Urinary bladder (tissue), 4 donors: ENCODE results near the gene CXCL5. TPM values are rescaled to one million over a fixed set of nuclear protein-coding genes. Genes with fewer than 3 reads are reported as not detected.

Experiments
- DNase-seq: peaks from one replicate; pipeline ENCODE4 v3.0.0-alpha.2; 2015; ENCODE audit errors: extremely low spot score
- H3K27ac ChIP-seq: one replicate; pipeline ENCODE4 v1.5.1; 2013; ENCODE audit warnings: low read depth, mild to moderate bottlenecking, moderate library complexity
- H3K36me3 ChIP-seq: one replicate; pipeline ENCODE4 v1.6.1; 2013; ENCODE audit warnings: mild to moderate bottlenecking, moderate library complexity; ENCODE audit not compliant: insufficient read depth
- H3K4me1 ChIP-seq: one replicate; pipeline ENCODE4 v1.6.1; 2013; ENCODE audit warnings: mild to moderate bottlenecking, moderate library complexity; ENCODE audit not compliant: insufficient read depth
- H3K4me3 ChIP-seq: one replicate; pipeline ENCODE4 v1.5.1; 2013; ENCODE audit warnings: low read depth, low read length
- WGBS: extraction: QIAGEN DNeasy Blood & Tissue Kit; methylation state at CpG from one replicate; pipeline ENCODE4 v1.1.7; 2013; 5-methylcytosine and 5-hydroxymethylcytosine counted together
- polyA plus RNA-seq: library from polyadenylated mRNA; stranded (reverse); fragments of 200-250 nt; gene quantifications from one replicate; pipeline ENCODE4 v1.2.3, GENCODE V29; 2013
- total RNA-seq: library from RNA; depleted of rRNA; stranded (reverse); fragments of >200 nt; gene quantifications from one replicate; pipeline ENCODE4 v1.2.3, GENCODE V29; 2014
- donor health status: healthy with polysubstance abuse.
- donor health status: healthy.

Gene CXCL5
- total and polyA plus RNA-seq, 2 donors: 0.04 to 0.11 TPM

DNA sequence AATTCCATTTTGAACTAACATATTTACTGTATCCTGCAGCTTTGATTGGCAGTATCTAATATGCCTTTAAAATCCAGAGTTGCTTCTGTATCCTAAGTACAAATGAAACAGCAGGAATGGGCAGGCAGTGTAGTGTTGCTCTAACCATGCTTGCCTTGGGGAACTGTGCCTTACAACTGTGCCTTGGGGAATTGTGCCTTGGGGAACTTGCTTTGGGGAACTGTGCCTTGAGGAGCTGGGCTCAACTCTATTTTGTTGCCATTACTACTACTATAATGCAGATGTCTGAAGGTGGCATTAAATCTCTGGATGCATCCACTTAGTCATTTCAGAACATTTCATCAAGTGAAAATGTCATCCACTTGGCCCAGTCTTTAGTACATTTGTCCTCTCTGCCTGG, 33.1 kb upstream of the CXCL5 start:
- Histone ChIP-seq H3K36me3 (no peaks in the 10 kb centered on the region), H3K4me3 (no peak overlapping the region), H3K27ac (no peak overlapping the region), H3K4me1 (no peaks in the 10 kb centered on the region)
- DNase-seq: no peak

DNA sequence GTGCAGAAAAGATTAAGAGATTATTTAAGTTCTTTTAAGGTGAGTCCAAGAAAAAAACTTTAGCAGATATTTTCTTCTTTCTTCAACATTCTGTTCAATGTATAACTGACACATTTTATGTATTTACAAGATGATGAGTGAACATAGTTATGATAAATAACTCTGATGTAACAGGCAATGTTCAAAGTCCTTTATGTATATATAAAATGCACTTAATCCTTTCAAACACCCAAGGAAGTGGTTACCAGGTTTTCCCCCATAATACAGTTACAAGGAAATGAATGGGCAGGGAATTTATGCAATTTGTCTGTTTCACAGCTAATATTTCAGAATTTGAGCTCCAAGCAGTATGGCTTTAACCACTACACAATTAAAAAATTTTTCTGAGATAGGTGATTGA, 31.8 kb upstream of the CXCL5 start:
- DNase-seq: no peak
- no peaks in the 10 kb centered on the region for H3K4me1 ChIP-seq

DNA sequence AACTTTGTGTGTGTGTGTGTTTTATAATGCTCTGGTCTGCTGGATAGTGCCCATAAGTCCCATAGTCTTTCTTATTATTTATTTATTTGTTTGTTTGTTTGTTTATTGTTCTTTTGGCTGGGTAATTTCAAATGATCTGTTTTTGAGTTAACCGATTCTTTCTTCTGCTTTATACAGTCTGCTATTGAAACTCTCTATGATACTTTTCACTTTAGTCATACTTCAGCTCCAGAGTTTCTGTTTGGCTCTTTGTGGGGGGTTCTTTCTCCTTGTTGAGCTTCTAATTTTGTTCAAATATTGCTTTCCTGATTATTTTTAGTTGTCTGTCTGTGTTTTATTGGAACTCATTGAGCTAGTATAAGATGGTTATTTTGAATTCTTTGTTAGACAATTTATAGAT, 30.0 kb upstream of the CXCL5 start:
- no peak for DNase-seq
- H3K4me3 ChIP-seq: no peak overlapping the region
- no peaks in the 10 kb centered on the region for H3K4me1 ChIP-seq
- no peaks in the 10 kb centered on the region for H3K36me3 ChIP-seq
- 45% methylated on average over 1 of the region's 1 CpG for WGBS
- H3K27ac ChIP-seq: no peak overlapping the region

More for the DNA sequence above, 31.8 kb upstream of the CXCL5 start:
- Histone ChIP-seq H3K36me3 (no peaks in the 10 kb centered on the region), H3K4me3 (no peak overlapping the region), H3K27ac (no peak overlapping the region)

DNA sequence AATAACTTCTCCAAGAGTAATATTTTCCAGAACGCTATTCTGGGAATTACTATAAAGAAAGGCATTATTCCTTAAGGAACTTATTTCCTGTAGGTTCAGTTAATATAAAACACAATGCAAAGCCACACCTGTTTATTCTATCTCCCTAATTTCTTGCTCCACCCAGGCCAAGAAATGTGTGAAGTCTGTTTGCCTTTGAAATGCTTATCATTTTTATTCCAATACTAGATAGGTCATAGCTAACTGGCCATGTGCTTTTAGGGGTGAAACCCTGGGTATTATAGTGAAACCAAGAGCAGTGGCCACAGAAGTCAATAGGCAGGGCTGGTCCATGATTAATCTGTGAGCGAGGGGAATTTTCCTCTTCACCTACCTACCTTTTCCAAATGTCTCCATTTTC, 25.2 kb upstream of the CXCL5 start:
- Histone ChIP-seq H3K4me1 (no peaks in the 10 kb centered on the region), H3K27ac (no peak overlapping the region), H3K36me3 (no peaks in the 10 kb centered on the region), H3K4me3 (no peak overlapping the region)
- DNase-seq: no peak
- WGBS: 87% methylated on average over 2 of the region's 2 CpGs

DNA sequence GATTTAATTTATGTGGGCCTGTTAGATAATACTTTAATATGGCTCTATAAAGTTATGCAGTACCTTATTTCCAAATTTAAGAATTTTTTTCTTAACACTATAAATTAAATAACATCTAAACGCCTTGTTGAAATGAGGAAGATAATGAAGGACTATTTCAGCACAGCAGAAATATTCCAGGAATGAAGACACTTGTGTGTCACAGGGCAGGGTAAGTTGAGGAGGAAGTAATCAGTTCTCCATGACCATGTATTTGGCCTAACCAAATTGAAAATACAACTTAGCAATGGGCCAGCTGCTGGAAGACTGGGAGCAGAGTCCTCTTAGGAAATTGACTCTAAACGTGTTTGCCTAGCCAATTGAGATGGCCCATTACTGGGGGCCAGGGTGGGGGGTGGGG, 23.1 kb upstream of the CXCL5 start:
- no peaks in the 10 kb centered on the region for H3K4me1 ChIP-seq
- H3K36me3 ChIP-seq: no peaks in the 10 kb centered on the region
- WGBS: 62% methylated on average over 2 of the region's 2 CpGs
- no peak overlapping the region for H3K27ac ChIP-seq
- no peak overlapping the region for H3K4me3 ChIP-seq
- DNase-seq: no peak

DNA sequence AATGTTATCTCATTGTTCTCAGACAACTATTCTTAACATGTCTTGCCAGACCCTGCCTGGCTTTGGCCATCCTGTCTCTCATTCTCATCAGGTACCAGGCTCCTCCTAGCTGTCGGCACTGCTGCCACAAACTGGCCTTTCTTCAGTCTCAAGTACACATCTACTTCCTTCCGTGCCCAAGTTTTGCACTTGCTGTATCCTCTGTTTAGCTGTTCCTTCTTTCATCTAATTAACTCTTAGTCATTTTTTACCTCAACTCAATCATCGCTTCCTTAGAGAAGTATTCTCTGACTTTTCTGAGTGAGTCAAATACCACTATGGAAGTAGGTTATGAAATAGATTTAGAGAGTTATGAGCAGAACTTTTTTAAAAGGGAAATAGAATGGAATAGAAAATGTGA, 20.3 kb upstream of the CXCL5 start:
- DNase-seq: no peak
- Histone ChIP-seq H3K36me3 (no peaks in the 10 kb centered on the region), H3K4me3 (no peak overlapping the region), H3K27ac (no peak overlapping the region), H3K4me1 (no peaks in the 10 kb centered on the region)
- 74% methylated on average over 3 of the region's 3 CpGs for WGBS

DNA sequence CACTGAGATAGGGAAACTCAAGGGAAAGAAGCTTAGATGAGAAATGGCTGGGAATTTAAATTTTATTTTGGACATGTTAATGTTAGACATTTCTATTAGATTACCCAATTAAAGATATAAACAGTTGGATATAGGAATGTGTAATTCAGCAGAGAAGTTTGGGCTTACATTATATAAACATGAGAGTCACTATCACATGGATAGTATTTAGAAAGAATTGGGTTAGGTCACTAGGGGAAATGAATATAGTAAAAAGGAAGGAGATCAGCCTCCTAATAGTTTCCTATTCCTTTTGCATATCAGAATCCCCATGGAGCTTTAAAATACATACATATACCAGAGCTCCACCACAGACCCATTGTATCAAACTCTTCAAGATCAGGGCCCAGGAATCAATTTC, 19.6 kb upstream of the CXCL5 start:
- Histone ChIP-seq H3K36me3 (no peaks in the 10 kb centered on the region), H3K4me1 (no peaks in the 10 kb centered on the region), H3K27ac (no peak overlapping the region), H3K4me3 (no peak overlapping the region)
- no peak for DNase-seq

DNA sequence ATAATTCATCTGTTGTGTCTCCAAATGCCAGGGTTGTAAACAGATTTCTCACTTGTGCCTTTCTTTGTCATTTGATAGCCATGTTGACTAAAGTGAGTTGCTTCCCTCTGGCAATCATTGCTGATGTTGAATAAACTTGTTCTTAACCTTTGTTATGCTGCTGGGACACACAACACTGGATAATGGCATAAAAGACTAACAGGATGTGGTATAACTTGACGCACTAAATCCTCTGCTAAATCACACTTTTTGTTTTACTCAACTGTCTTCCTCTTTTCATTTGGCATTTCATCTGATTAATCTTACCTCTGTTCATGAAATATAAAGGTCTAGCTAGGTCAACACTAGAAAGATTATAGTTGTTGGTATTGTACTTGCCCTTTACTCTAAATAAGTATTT, 17.6 kb upstream of the CXCL5 start:
- WGBS: 20% methylated on average over 1 of the region's 1 CpG
- H3K4me1 ChIP-seq: no peaks in the 10 kb centered on the region
- H3K4me3 ChIP-seq: no peak overlapping the region
- H3K27ac ChIP-seq: no peak overlapping the region
- no peaks in the 10 kb centered on the region for H3K36me3 ChIP-seq
- DNase-seq: no peak

DNA sequence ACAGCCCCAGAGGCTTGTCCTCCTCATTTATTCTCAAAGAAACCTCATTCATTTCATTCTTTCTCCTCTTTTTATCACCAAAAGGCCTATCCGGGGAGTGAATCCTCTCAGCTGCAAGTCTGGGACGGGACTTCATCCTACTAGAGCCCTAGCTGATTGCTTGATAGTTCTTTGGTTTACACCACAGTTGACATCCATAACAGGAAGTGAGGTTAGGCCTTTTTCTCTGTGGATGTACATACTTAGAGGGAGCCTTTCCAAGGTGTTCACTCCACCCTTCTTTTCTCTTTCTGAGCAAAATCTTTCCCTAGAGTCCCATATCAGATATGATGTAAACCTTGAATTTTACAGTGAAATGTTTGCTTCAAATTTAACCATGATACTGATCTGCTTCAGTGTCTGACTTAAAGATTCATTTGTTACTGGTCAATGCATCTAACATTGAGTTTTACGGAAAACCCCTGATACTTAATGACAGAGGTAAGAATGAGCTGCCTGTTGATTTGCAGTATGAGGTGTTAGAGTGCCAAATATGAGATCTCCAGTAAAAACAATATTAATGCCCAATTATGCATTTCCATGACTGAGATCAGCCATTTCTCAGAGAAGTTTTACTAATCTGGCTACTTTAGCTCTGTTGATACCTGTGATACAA, 16.8 kb upstream of the CXCL5 start:
- Histone ChIP-seq H3K4me1 (no peaks in the 10 kb centered on the region), H3K27ac (no peak overlapping the region), H3K4me3 (no peak overlapping the region), H3K36me3 (no peaks in the 10 kb centered on the region)
- 85% methylated on average over 3 of the region's 3 CpGs for WGBS
- no peak for DNase-seq

DNA sequence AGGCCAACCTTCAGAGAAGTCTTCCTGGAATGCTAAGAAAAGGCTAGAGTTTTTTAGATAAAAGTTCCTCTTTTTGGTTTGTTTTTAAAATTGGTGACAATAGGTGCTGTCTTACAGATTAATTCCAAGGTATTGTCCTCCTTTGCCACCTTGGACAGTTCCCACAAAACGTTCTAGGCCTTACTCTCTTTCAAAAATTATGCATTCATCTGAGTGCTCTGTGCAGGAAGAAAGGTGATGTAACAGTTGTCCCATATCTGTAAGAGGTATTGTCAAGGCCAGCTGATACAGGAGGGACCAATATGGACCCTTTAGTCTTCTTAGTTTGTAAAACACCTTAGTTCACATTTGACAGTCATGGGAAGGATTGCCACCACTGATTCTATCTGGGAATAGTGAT, 15.9 kb upstream of the CXCL5 start:
- WGBS: 21% methylated on average over 1 of the region's 1 CpG
- no peak overlapping the region for H3K4me3 ChIP-seq
- H3K4me1 ChIP-seq: no peaks in the 10 kb centered on the region
- no peak overlapping the region for H3K27ac ChIP-seq
- H3K36me3 ChIP-seq: no peaks in the 10 kb centered on the region
- DNase-seq: no peak

DNA sequence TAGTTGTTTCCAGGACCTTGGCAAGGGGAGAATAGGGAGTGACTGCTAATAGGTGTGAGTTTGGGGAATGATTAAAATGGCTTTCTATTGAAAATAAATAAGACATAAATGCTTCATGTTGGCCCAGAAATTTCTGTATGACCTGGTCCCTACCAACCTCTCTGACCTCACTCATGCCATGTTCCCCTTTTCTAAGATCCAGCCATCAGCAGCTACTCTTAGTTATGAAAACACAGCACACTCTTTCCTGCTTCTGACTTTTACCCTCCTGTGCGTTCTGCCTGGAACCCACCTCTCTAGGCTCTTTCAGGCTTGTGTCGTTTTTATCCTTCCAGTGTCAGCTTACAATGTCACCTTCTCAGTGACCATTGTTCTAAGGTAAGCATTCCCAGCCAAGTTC, 14.8 kb upstream of the CXCL5 start:
- no peak for DNase-seq
- 59% methylated on average over 2 of the region's 2 CpGs for WGBS
- H3K27ac ChIP-seq: no peak overlapping the region

DNA sequence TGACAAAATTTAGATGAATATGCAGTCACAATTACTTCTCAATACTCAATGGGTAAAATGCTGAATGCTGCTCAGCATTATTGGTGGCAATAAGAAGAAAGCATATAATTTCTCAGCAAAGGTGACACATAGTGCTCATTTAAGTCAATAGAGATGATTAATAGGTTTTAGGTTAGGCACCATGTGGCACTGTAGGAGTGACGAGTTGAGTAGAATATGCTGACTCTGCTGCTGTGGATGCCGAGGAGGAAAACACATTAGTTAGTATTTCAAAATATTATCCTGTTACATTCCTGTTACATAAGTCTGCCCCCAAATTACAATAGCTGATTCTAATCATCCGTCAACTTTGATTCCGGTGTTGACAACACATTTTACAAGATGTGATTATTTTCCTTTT, 13.7 kb upstream of the CXCL5 start:
- Histone ChIP-seq H3K27ac (no peak overlapping the region), H3K4me3 (no peak overlapping the region), H3K36me3 (no peaks in the 10 kb centered on the region), H3K4me1 (no peaks in the 10 kb centered on the region)
- WGBS: 85% methylated on average over 4 of the region's 4 CpGs
- no peak for DNase-seq

More for the DNA sequence above, 14.8 kb upstream of the CXCL5 start:
- no peaks in the 10 kb centered on the region for H3K4me1 ChIP-seq
- H3K4me3 ChIP-seq: no peak overlapping the region
- no peaks in the 10 kb centered on the region for H3K36me3 ChIP-seq

DNA sequence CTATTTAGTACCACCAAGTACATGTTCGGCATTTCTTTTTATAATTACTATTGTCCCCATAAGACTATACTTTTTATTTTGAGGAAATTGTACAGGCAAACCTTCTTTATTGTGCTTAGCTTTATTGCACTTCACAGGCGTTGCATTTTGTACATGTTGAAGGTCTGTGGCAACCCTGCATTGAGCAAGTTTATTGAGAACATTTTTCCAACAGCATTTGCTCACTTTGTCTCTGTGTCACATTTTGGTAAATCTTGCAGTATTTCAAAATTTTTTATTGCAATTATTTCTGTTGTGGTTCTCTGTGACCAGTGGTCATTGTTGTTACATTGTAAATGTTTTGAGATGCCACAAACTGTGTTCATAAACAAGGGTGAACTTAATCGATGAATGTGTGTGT, 10.8 kb upstream of the CXCL5 start:
- Histone ChIP-seq H3K4me1 (no peaks in the 10 kb centered on the region), H3K36me3 (no peaks in the 10 kb centered on the region), H3K4me3 (no peak overlapping the region), H3K27ac (no peak overlapping the region)
- 91% methylated on average over 3 of the region's 3 CpGs for WGBS
- DNase-seq: no peak

DNA sequence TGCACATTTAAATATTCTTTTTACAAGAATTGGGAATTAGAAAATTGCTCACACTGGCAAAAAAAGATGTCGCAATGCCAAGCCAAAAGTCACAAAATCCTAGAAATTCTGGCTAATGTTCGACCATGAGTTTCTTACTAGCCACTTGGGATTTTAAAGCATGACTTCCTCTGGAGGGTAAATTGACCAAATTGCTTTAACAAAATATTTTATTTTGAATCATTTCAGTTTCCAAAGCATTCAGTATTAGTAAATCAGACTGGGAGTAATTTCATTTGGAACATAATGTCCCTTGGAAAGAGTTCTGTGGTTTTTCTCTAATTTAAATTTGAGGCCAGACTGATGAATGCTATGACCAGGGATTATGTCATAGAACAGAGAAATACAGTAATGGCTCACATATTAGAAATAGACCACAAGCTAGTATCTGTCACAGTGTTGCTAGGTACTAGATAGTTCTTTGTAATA, 7.6 kb upstream of the CXCL5 start:
- no peaks in the 10 kb centered on the region for H3K36me3 ChIP-seq
- DNase-seq: no peak
- no peak overlapping the region for H3K27ac ChIP-seq
- 71% methylated on average over 2 of the region's 2 CpGs for WGBS
- no peaks in the 10 kb centered on the region for H3K4me1 ChIP-seq
- H3K4me3 ChIP-seq: no peak overlapping the region

DNA sequence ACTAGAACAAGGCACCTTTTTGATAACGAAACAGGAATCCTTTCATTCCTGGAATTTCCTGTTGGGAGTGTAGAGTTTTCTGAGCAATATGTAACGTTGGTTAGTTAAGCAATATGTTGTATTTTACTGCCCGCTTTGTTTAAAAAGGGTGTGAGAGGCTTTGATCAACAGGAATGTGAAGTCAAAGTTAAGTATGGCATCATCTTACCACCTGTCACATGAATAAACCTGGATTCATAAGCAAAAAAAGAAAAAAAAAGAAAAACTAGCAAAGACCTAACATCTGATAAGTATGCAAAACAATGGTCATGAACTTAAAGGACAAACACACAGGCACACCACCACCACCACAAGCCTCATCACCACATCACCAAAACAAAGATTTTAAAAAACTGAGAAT, 7.1 kb upstream of the CXCL5 start:
- H3K27ac ChIP-seq: no peak overlapping the region
- 23% methylated on average over 3 of the region's 3 CpGs for WGBS
- H3K4me1 ChIP-seq: no peaks in the 10 kb centered on the region
- no peak for DNase-seq
- no peak overlapping the region for H3K4me3 ChIP-seq
- no peaks in the 10 kb centered on the region for H3K36me3 ChIP-seq
